ENCODE data around the gene ATPAF2.

The ATPAF2 gene

DNA sequence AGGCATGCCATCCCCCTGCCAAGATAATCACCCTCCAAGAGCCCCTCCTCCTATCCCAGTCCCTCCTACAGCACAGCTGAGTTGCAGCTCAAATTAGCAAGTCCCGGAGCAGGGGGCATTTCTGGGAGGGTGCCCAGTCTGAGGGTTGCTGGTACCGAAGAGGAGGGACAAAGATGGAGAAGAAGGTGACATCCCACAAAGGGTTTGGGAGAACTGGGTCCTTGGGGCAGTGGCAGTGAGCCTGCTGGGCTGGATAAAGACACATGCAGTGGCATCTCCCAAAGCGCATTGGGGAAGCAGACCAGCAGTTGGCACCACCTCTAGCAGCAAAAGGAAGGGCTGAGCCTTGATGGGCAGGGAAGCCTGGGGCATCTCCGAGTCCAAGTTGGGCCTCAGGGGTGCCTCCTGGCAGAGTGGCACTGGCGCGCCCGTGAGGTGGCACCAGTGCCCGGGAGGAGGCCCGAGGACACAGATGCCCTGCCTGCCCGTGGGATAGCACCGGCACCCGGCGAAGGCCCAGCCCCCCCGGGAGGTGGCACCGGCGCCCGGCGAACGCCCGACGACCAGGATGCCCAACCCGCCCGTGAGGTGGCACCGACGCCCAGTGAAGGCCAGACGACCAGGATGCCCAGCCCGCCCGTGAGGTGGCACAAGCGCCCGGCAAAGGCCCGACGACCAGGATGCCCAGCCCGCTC is 67.4 kb downstream of the ATPAF2 start:
- H3K4me3 Mint-ChIP-seq: peak overlapping the region; percentile 85 to 96
- no peaks in the 10 kb centered on the region for H3K9me3 Mint-ChIP-seq
- no peaks in the 10 kb centered on the region for H3K27me3 Mint-ChIP-seq
- DNase-seq: peak in 1 of 2 donors; percentile 15
- no peak for ATAC-seq
- peaks cover 49% of the 10 kb centered on the region for H3K4me1 Mint-ChIP-seq
- peak overlapping the region in 1 of 2 donors; percentile 45 for H3K27ac Mint-ChIP-seq

DNA sequence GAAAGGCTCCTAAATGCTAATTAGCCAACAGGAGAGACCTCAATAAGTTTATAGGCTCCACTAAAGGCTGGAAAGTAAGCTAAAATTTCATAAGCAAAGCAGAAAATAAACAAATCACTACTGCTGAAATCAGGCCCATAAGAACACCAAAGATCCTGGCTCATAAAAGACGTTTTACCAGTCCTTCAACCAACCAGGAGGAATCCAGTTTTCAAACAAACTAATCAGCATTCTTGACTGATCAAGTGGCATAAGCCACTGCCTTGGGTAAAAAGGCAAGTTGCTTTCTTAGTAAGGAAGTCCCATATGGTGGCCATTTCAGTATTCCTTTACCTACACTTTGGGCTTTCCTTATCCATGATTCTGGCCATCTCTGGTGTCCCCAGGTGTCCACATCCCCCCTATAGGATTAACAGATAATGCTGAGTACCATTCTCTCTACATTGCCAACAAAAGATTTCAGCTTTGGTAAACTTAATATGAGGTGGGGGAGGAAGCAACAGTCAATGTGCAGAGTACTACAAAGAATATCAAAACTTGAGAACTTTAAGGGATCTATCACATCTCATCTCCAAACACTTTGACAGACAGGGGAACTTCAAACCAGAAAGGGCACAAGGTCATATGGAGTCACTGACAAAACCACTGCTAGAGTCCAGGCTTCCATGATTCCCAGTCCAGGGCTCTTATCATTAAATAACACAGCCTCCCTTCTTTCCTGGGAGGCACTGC is 68.1 kb downstream of the ATPAF2 start:
- no peaks in the 10 kb centered on the region for H3K9me3 Mint-ChIP-seq
- DNase-seq: no peak
- ATAC-seq: no peak
- H3K4me3 Mint-ChIP-seq: peak overlapping the region; percentile 85 to 96
- H3K27me3 Mint-ChIP-seq: no peaks in the 10 kb centered on the region
- peak overlapping the region in 1 of 2 donors; percentile 45 for H3K27ac Mint-ChIP-seq
- peaks cover 56% of the 10 kb centered on the region for H3K4me1 Mint-ChIP-seq

All from stimulated activated naive CD8-positive, alpha-beta T cell treated with anti-CD3 and anti-CD28 coated beads, Interleukin-15, amount 100 ng/mL, for 72 hours (primary cell).